Lower lobe of right lung (tissue), 2 donors: ENCODE results near the gene DOC2A. TPM values are rescaled to one million over a fixed set of nuclear protein-coding genes. Genes with fewer than 3 reads are reported as not detected.

ENCODE experiments used
- ATAC-seq, 2 donors: fragments of 200-7000 bp; cut with Tn5 transposase; one replicate each; pipeline ENCODE4 v1.9.1; 2020 to 2022; ENCODE audit warnings: mild to moderate bottlenecking in 2 of 2, moderate library complexity in 2 of 2
- DNase-seq: peaks from one replicate; pipeline ENCODE4 v3.0.0-alpha.2; 2020
- H3K27ac ChIP-seq: fragments of 200-600 bp; one replicate; pipeline ENCODE4 v1.8.0; 2022
- H3K27me3 ChIP-seq: fragments of 200-600 bp; one replicate; pipeline ENCODE4 v1.8.0; 2022; ENCODE audit warnings: low read depth
- H3K36me3 ChIP-seq: fragments of 200-600 bp; one replicate; pipeline ENCODE4 v1.8.0; 2022; ENCODE audit warnings: mild to moderate bottlenecking
- H3K4me1 ChIP-seq: fragments of 200-600 bp; one replicate; pipeline ENCODE4 v1.8.0; 2022
- H3K4me3 ChIP-seq: fragments of 200-600 bp; one replicate; pipeline ENCODE4 v1.8.0; 2022; ENCODE audit warnings: mild to moderate bottlenecking
- H3K9me3 ChIP-seq: fragments of 200-600 bp; one replicate; pipeline ENCODE4 v1.8.0; 2022
- CTCF ChIP-seq: fragments of 200-600 bp; IDR thresholded peaks from one replicate; pipeline ENCODE4 v1.8.0; 2022; ENCODE audit warnings: antibody characterized with exemption, mild to moderate bottlenecking
- intact Hi-C: fragments of 100-400 bp; cut with DNase I; formaldehyde crosslinking; loops from one replicate; pipeline ENCODE4 v1.11.0; 2022
- total RNA-seq: library from RNA; stranded (reverse); fragmentation: NEBNext Ultra II Directional; extraction: Animal tissue kit (Norgen Biotek cat#: 25700); gene quantifications from one replicate; pipeline ENCODE4 v1.2.1, GENCODE V29; 2021
- donor health status: DM: no; HTN: yes; CAD: no; lungs with severe emphysema.

DOC2A gene
- total RNA-seq, 1 donor from 2014 or later, result 6.4 TPM

- Histone ChIP-seq H3K9me3 (no peaks in the 10 kb centered on the region), H3K27ac (peak overlapping the region; percentile 53), H3K27me3 (no peaks in the 10 kb centered on the region), H3K4me1 (peaks cover 15% of the 10 kb centered on the region), H3K4me3 (peak overlapping the region; percentile 95), H3K36me3 (no peaks in the 10 kb centered on the region)
- intact Hi-C loops, result no loop called here
- DNase-seq (peak; percentile 97), ATAC-seq (peak; percentile 95 to 96)
- TF ChIP-seq CTCF, result no peak
Measured at GRCh38 chr16:30052671-30053372, 42.0 kb upstream of the DOC2A start.

GRCh38 chr16:30051518-30051917, 40.7 kb upstream of the DOC2A start:
- intact Hi-C loops, result no loop called here
- no peak for ATAC-seq

DNA sequence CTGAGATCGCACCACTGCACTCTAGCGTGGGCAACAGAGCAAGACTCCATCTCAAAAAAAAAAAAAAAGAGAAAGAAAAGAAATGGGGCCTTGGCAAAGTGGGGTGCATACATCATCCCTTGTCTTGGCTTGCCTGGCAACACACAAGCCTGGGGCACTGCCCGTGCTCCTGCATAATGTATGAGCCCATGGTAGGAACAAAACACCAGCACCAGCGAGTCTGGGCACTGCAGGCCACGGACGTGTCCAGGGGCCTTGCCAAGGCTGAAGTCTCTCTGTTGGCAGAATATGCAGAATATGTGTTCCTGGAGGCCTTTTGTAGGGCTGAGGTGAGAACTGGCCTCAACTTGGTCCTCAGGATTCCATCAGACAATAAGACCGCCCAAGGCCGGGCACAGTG, 39.0 kb upstream of the DOC2A start:
- Histone ChIP-seq H3K27ac (no peak overlapping the region), H3K36me3 (no peaks in the 10 kb centered on the region), H3K4me1 (peaks cover 15% of the 10 kb centered on the region), H3K9me3 (no peaks in the 10 kb centered on the region), H3K4me3 (no peak overlapping the region), H3K27me3 (peaks cover 6% of the 10 kb centered on the region)
- DNase-seq (no peak), ATAC-seq (no peak)
- intact Hi-C loops, result no loop called here
- TF ChIP-seq CTCF, result no peak

More at GRCh38 chr16:30051518-30051917, 40.7 kb upstream of the DOC2A start:
- Histone ChIP-seq H3K36me3 (no peaks in the 10 kb centered on the region), H3K27me3 (no peaks in the 10 kb centered on the region), H3K4me1 (peaks cover 15% of the 10 kb centered on the region), H3K4me3 (no peak overlapping the region), H3K9me3 (no peaks in the 10 kb centered on the region), H3K27ac (no peak overlapping the region)
- TF ChIP-seq CTCF, result no peak
- no peak for DNase-seq

DNA sequence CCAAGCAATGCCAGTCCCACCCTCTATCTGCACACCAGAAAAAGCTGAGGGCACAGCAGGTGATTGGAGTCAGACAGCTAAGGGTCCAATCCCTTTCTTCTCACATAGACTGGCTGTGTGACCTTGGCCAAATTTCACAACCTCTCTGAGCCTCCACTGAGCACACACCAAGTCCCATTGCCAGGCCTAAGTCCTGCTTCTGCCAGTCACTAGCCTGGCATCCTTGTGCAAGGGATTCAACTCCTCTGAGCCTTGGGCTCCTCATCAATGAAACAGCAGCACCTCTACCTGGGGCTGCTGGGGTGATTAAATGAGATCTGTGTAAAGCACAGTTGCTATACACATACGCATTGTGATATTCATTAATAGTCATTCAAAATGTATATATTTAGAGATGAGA, 35.8 kb upstream of the DOC2A start:
- no peak for ATAC-seq
- Histone ChIP-seq H3K27ac (no peak overlapping the region), H3K4me3 (no peak overlapping the region), H3K27me3 (peaks cover 6% of the 10 kb centered on the region), H3K36me3 (no peaks in the 10 kb centered on the region), H3K4me1 (no peaks in the 10 kb centered on the region), H3K9me3 (no peaks in the 10 kb centered on the region)
- DNase-seq, result no peak
- no peak for TF ChIP-seq CTCF
- intact Hi-C loops, result no loop called here

- TF ChIP-seq CTCF, result no peak
- no peak for ATAC-seq
Measured at GRCh38 chr16:30046178-30046577, 35.4 kb upstream of the DOC2A start.

More at GRCh38 chr16:30046178-30046577, 35.4 kb upstream of the DOC2A start:
- intact Hi-C loops, result no loop called here
- Histone ChIP-seq H3K27ac (no peak overlapping the region), H3K4me1 (no peaks in the 10 kb centered on the region), H3K27me3 (peaks cover 6% of the 10 kb centered on the region), H3K36me3 (no peaks in the 10 kb centered on the region), H3K9me3 (no peaks in the 10 kb centered on the region), H3K4me3 (no peak overlapping the region)
- no peak for DNase-seq
